NK-92 treated with Interleukin-12 subunit alpha and Interleukin-12 subunit beta, amount 100 ng/mL, for 24 hours (cell line): ENCODE measurements around the gene PDIA5.

Experiments
- DNase-seq: peaks from one replicate; lab custom pipeline; 2025; lab: John Stamatoyannopoulos, UW

PDIA5 gene

GRCh38 chr3:123169492-123169929 is 102.7 kb downstream of the PDIA5 start:
- DNase-seq: no peak

GRCh38 chr3:123169930-123170329 is 103.1 kb downstream of the PDIA5 start:
- no peak for DNase-seq

DNA sequence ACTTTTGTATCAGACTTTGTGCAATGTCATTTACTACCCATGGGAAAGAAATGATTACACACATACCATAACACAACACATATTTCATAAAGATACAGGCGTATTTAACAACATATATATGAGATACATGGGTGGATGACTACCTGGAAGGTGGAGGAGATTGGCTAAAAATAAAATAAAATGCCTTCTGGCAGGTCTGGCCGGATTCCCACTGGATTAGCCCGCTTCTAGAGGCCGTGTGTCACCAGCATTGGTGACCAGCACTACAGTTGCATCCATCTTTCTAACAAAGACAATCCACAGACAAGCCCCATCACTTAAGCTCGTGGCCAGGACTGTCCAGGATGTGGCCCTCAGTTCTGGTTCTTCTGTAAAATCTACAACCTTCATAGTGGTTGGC is 114.0 kb downstream of the PDIA5 start:
- DNase-seq: no peak

GRCh38 chr3:123186695-123187094 is 119.9 kb downstream of the PDIA5 start:
- DNase-seq: no peak

DNA sequence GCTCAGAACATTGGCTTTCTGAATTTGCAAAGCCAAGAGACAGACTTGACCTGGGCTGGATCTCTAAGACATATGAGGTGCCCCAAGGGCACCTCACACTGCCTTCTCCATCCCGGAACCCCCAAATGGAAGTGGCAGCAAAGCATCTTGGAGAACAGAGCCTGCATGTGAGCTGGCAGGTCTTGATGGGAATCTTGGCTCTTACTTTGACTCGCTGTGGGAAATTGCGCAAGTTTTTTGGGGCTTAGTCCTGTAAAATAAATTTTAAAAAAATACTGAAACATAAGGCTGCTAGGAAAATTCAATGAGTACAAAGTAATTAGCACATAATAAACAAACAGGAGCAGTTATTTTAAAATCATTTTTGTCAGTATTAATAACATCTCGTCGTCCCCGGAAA is 121.2 kb downstream of the PDIA5 start:
- no peak for DNase-seq

- DNase-seq: no peak
Observed at GRCh38 chr3:123193448-123194101, 126.8 kb downstream of the PDIA5 start.

GRCh38 chr3:123194552-123194951 is 127.7 kb downstream of the PDIA5 start:
- no peak for DNase-seq

DNA sequence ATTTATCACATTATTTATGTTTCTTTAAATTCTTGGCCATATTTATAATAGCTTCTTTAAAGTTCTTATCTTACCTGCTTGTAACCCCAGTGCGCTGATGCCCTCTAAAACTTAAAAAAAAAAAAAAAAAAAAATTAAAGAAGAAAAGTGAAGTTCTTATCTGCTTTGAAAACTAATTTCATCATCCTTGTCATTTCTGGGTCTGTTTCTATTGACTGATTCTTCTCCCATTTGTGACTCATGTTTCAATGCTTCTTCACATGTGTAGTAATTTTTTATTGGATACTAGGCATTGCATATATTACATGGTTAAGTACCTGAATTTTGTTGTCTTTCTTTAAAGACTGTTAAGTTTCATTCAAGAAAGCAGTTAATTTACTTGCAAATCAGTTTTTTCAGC is 131.5 kb downstream of the PDIA5 start:
- no peak for DNase-seq

GRCh38 chr3:123201223-123201556 is 134.4 kb downstream of the PDIA5 start:
- no peak for DNase-seq

DNA sequence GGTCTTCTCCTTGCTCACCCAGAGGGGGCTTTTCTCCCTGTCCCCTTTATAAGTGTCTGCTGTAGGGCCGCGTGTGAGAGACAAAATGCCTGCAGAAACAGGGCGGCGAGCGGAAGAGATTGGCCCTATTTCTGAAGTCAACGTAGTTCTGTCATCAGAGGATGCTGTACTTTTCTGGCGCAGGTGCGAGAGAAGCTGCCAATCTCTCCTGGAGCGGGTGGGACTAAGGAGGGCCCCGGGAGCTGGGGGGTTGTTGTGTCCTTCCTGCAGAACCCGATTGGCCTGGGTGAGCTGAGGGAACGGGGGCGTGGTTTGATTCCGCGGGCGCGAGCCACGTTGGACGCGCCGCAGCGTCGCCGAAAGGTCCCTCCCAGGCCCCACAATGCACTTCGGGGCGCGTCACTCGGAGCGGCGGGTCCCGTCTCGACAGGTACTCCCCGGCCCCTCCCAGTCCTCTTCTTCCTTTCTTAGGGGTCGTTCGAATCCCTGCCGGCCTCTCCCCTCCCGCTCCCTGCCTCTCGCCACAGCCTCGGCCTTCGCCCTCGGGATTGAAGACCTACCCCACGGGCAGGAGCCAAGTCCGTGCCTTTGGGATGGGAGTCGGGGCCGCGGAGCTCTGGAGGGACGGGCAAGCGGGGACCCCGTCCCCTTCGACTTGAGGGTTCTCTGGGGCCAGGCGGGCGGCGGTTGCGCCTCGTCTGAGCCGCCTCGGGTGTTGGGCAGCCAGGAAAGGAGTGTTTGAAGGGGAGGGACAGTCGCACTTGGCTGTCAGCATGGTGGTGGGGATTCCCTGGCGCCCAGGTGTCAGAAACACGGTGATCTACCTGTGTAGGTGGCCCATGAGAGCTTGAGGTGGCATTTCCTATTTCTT is 135.0 kb downstream of the PDIA5 start, which contains the start of gene SEC22A:
Gene SEC22A, plus strand, starts transcription at position 387 of the 871 bp plus-strand sequence. CDS start 7,275 bp downstream, outside the sequence.
- peak; percentile 98 for DNase-seq

- no peak for DNase-seq
Observed at GRCh38 chr3:123202451-123202850, 135.6 kb downstream of the PDIA5 start.
